ENCODE measurements around the gene LIF.
A peak's percentile ranks its signal among the peaks of the same experiment; 100 is the strongest.
"Not testable (repeated sequence)": the region's sequence is repeated elsewhere in the genome, so short reads cannot be mapped to it uniquely, and the experiment has no call there.

Gene LIF

DNA sequence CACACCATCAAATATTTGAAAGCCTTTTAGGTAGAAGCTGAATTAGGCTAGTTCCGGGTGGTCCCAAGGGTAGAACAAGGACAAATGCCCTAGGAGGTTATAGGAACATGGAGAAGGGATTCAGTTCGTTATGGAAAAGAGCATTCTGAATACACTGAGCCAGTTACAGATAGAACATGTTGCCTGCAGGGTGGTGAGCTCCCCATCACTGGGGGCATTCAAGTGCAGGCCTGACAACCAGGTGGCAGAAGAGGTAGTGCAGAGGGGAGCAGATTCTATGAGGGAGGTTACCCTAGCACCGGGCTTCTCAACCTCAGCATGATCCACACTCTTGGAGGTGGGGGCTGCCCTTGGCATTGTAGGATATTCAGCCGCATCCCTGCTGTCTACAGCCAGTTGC lies 24.2 kb downstream of the LIF start:
- DNase-seq = no peak

DNA sequence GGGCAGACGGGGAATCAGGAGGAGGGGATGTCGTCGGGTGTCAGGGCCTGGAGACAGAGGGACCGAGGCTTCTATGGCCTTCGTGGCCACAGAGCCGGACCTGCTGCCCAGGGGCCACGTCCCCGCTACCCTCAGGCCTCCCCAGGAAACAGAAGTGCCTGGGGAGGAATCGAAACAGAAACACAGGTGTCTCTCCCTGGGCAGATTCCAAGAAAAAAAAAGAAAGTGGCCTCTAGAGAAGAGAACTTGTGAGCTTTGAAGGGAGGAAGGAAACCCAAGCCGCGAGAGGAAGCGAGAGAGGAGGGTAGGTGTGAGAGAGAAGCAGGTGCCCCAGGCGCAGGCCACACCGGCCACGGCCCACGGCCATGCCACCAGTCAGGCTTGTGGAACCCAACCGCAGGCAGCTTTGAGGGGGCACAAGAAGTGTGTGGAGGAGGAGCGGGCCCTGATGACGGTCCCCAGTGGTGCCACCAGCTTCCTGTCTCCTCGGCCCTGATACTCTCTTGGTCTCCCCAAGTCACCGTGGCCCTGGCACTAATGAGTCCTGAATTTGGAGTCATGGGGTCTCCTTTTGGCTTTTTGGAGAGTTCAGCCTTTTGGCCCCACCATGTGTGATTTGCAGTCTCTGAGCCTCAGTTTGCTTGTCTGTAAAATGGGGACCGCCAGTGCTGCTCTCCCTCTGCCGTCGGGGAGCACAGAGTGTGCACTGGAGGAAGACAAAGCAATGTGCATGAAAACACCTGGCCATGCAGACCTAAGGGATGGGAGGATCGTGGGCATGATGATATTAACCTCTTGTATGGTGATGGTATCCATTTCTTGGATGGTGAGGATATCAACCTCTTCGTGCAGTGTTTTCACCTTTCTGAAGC lies 25.2 kb downstream of the LIF start:
- no peak for DNase-seq

DNA sequence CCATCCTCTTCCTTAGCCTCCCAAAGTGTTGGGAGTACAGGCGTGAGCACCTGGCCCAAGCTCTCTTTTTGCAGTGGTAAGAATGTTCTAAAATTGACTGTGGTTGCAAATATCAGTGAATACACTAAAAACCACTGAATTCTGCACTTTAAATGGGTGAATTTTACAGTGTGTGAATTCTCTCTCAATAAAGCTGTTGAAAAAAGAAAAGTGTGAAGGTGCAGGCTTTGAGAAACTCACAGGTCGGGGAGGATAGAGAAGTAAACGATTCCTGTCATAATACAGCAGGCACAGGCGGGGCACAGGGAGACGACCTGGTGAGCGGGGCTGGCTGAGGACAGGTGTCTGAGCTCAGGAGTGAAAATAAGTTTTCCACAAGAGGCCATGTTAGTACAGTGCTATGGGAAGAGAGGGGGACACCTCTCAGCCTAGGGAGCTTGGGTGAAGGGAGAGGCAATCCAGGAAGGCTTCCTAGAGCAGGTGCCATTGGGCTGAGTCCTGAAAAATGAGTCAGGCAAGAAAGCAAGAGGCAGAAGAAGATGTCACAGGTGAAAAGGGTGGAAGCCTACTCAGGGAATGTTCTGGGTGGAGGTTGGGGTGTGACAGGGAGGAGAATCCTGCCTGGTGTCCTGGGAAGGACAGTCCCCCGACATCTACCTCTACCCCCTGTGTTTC lies 26.1 kb downstream of the LIF start:
- DNase-seq = no peak

DNA sequence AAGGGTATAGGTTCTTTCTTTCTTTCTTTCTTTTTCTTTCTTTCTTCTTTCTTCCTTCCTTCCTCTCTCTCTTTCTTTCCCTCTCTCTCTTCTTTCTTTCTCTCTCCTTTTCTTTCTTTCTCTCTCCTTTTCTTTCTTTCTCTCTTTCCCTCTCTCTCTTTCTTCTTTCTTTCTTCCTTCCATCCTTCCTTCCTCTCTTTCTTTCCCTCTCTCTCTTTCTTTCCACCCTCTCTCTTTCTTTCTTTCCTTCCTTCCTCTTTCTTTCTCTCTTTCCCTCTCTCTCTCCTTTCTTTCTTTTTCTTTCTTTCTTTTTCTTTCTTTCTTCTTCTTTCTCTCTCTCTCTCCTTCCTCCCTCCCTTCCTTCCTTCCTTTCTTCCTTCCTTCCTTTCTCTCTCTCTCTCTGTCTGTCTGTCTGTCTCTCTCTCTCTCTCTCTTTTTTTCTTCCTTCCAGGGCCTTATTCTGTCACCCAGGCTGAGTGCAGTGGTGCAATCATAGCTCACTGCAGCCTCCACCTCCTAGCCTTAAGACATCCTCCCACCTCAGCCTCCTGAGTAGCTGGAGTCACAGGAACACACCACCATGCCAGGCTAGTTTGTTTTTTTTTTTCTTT lies 26.8 kb downstream of the LIF start:
- DNase-seq = no peak

DNA sequence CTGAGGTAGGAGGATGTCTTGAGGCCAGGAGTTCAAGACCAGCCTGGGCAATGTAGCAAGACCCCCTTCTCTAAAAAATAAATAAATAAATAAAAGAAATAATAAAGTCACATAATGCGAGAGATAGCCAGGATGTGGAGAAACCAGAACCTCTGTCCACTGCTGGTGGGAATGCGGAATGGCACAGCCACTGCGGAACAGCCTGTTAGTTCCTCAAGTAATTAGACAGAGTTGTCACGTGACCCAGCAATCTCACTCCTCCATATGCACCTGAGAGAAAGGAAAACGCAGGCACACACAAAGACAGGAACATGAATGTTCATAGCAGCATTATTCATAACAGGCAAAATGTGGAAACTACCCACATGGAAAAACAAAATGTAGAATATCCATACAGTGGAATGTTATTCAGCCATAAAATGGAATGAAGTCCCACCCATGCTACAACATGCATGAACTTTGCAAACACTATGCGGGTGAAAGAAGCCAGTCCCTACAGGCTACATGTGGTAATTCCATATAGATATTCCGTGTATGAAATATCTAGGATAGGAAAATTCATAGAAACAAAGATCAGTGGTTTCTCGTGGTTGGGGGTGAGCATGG lies 27.4 kb downstream of the LIF start:
- DNase-seq = no peak

DNA sequence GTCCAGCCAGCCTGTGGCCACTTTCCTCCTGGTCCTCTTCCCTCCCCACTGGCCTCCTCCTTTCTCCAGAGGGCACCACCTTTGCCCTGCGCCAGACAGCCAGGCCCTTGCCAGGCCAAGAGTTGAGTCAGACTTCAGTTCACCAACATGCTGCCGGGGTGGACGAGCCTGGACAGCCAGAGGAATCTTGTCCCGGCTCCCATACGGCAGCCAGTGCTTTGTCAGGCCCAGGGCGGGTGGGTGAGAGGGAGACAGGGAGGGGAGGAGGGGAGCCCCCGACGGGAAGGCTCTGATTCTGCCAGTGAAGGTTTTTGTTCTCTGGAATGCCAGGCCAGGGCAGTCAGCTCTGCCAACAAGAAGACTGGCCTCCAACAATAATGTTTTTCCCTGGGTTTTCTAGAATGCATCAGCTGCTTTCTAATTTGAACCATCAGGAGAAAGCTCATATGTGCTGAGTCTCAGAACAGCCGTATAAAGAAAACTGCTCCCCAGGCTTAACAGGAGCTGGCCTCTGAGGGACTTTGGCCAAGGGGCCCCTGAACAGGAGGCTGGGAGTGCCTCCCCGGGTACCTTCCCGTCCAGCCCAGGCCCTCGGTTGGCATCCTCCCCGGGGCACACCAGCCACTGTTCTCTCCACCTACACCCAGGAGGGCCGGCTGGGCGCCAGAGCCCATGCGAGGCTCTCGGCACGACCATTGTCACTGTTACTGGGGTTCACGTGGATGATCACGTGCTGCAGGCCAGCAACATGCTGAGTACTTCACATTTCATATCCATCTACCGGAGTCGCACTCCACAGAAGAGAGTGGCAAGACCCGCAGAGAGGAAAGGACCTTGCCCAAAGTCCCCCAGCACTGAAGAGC lies 28.6 kb downstream of the LIF start:
- DNase-seq = no peak

DNA sequence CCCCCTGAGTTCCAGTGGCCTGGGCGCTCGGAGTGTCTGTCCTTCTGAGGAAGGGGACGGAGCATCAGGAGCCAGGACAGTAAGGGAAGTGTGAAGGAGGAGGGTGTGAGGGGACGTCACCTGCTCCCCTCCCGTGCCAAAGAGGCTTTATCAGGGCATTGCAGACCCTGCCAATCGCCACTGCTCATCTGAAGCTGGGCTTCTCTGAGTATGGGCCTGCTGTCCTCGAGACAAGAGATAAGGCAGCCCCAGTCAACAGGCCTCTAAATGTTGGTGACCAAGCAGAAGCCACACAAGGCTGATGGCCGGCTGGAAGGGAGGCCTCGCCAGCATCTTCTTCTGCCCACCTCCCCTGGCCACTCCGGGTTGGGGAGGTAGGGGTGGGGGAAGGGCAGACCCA lies 29.8 kb downstream of the LIF start:
- DNase-seq = peak; percentile 97

DNA sequence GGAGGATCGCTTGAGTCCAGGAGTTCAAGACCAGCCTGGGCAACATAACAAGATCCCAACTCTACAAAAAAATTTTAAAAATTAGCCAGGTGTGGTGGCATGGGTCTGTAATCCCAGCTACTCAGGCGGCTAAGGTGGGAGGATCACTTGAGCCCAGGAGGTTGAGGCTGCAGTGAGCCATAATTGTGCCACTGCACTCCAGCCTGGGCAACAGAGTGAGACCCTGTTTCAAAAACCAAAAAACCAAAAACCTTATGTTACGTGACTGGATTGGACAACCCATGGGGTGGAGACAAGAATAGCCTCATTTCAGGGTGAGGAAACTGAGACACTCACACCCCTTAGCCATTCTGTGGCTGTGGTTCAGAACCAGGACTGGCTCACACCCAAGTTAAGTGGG lies 30.3 kb downstream of the LIF start:
- not testable (repeated sequence) for DNase-seq

DNA sequence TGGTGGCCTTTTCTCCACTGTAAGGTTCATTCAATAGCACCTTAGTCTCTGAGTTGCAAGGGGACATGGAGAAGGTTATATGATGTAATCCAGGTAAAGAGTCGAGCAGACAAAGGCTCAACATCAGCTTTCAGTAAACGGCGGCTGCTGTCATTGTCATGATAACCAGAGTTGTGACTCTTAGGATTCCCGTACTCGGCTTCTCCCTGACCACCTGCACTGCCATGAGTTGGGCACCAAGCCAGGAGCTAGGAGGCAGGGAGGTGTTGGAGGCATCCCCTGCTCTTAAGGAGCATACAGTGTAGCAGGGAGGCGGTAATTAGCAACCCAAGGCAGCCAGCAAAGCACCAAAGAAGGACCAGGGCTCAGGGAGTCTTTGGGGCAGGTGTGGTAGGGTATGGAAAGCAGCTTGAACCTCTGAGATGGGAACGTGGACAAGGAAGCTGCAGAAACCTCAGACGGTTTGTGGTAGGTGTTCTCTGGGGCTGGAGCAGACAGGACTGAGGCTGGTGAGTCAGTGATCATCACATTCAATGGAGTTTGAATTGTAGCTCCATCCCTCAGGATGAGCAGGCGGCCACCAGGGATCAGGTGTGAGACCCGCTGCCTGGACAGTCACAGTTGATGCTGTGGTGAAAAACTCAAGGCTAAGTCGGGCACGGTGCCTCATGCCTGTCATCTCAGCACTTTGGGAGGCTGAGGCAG lies 31.7 kb downstream of the LIF start:
- DNase-seq = no peak

DNA sequence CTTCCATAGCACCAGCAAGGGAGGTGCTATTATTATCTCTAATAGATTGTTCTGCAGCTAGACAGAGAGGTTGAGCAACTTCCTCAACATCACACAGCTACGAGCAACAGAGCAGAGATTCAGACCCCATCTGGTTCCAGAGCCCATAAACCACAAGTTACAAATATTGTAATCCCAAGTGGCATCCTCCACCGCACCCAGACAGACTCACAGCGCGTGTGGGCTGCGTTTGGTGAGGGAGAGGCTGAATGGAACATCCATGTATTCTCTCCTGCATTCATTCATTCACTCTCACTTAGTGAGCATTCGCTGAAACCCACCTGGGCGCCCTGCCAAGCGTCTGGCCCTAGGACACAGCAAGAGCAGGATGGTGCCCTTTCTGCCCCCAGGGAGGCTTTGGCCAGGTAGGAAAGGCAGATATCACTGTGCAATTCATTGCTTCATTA lies 33.5 kb downstream of the LIF start:
- DNase-seq = no peak

DNA sequence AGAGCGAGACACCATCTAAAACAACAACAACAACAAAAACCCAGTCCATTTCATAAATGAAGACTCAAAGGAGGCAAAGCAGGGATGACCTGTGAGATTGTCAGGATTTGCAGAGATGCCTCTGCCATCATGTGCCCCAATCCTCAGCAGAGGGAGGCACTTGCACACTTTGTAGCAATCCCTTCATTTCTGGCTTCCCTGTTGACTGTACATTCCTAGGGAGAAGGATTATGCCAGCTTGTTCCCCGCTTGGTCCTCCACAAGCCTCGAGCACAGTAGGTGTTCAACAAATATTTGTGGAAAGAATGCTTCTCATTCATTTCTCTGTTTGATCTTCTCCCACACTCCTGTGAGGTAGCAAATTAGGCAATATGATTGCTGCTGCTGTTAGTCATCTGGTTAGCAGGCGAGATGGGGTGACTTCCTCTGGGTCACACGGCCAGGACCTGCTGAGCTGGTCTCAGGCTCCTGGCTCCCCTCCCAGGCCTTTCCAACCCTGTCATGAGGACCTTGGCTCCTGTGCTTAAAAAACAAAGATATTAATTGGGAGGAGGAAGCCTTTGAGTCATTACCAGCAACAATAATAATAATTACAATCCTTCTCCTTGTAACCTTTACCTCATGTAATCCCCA lies 34.1 kb downstream of the LIF start:
- DNase-seq = peak; percentile 65

DNA sequence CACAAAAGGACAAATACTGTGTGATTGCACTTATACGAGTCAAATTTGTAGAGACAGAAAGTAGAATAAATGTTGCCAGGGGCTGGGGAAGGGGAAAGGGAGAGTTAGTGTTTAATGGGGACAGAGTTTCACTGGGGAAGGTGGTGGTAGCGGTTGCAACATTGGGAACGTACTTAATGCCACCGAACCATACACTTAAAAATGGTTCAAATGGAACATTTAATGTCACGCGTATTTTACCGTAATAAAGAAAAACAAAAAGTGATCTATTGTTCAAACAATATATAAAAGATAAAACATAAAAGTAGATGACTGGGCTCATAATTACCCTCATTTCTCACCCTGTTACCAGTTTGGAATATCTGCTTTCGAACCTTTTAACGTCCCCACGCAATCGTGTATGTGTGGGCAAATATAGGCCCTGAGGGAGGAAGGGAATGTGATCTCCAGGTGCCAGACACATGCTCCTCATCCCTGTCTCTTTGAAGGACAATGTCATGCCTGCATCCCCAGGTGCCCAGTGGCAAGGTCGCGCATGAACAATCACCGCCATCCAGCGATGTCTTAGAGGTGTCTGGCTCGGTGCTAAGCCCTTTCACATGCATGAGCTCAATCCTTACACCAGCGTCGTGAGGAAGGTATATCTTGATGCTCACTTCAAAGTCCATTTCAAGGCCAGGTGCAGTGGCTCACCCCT lies 35.3 kb downstream of the LIF start:
- no peak for DNase-seq

DNA sequence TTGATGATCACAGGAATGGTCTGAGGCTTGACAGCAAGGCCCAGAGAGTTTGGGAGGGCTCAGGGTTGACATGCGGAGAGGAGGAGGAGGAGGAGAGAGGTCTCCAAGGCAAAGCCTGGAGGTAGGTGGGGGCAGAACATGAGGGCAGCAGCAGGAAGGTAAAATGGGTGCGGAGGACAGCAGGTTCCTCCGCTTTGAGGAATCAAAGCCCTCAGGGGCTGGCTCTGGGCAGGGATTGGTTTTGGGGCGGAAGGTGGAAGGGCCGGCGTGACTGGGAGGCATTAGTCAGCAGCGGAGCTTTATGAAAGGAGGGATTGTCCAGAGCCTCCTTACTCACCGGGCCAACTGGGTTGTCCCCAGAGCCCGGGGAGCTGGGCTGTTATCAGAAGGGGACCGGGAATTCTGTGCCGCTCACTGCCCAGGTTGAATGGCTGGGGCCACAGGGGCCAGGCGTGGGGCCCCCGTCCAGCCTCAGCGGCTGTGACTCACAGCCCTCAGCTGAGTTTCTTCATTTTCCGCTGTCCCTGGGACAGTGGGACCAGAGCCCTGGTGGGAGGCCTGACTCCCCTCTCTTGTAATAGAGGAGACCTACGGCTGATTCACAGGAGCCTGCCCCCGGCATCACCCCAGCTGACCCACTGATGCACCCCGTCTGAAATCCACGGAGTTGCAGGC lies 36.2 kb downstream of the LIF start:
- no peak for DNase-seq

DNA sequence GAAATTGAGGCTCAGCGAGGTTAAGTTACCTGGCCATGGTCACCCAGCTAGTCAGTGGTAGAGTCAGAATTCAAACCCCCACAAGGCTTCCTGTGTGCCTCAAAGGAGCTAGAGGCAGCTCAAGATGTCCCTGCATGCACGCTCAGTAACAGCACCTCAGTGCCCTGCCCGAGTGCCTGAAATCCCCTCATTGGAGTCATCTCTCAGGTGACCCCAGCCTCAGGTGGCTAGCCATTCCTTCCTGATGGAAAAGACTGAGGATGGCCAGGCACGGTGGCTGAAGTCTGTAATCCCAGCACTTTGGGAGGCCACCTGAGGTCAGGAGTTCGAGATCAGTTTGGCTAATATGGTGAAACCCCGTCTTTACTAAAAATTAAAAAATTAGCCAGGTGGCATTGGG lies 36.9 kb downstream of the LIF start:
- no peak for DNase-seq

DNA sequence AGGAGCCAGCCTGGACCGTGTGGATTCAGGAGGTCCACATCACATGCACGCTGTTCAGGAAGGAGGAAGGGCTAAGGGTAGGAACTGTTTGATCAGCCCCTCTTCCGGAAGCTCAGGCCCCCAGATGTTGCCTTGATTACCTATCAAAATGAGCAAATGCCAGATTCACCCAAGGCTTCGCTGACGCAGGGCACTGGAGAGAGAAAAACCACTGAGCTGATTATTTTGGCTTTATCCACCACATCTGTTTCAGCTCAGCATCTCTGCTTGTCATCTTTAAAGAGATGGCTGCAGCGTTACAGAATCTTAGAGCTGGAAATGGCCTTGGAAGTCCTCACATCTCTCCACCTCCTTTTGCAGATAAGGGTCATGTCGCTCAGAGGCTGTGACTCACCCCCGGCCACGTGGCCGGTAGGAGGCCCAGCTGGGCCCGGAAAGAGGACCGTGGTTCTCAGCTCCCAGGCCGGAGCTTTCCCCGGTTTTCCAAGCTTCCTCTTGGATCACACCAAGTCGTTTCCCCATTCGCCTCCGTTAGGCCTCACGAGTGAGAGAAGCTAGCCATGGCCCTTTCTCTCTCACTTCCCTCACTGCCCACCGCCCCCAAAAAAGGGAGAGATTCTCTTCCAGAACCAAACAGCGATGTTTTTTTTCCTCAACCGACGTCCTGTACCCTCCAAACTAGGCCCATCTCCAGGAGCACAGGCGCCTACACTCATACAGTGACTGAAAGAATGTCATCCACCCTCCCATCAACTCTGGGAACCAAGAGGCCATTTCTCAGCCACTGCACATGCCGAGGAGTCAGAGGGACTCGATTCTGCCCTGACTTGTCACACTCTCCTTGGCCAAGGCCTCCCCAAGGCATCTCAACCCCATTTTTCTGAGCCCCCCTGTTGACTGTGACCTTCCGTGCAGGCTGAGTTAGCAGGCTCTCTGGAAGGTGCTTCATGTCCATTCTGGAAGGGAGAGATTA lies 37.6 kb downstream of the LIF start:
- peak; percentile 90 for DNase-seq

DNA sequence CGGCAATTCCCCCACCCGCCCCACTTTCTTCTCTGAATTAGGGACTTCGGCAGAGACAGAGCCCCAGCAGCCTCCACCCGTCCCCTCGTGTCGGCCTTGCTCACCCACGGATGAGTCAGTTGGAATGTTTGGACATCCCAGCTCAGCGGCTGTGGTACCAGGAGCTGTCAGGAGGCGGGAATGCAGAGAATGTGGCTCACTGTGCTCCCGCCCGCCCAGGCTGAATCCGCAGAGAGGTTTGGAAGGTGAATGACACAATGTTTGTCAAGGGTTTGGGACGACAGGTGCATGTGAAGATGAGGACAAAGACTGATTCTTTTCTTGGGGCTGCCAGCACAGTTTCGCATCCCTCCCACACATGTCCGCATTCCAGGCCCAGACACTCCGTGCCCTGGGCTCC lies 39.6 kb downstream of the LIF start:
- DNase-seq = no peak

DNA sequence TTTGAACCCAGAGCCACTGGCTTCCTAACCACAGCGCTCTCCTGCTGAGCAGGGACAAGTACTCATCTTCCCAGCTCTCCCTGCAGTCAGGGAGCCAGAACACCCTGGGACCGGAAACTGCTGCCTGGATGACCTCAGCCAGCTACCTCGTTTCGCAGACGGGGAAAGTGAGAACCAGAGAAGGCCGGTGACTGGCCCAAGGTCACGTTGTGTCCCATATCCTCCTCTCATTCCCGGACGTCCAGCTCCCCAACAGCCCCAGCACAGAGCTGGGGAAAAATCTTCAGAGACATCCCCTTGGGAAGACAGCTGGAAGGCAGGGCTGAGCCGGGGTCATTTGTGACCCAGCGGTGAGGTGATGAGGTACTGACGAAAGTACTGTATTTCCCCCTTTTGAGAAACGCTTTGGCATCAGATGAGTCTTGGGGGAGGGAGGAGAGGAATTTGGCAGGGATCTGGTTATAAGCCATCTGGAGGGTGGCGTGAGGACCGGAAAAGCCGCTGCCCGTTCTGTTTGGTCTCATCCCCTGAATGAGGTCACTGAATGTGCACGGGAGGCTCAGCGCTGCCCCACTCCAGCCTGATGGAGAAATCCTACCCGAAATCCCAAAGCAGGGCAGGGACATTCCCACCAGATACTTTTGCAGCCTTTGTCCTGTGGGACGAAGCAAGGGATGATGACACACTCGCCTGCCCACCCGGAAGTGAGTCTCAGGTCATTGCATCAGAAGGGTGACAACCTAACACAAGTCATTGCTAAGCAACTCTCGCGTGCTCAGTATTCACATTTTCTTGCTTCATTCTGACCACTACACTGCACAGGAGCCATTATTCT lies 41.1 kb downstream of the LIF start:
- DNase-seq = no peak

DNA sequence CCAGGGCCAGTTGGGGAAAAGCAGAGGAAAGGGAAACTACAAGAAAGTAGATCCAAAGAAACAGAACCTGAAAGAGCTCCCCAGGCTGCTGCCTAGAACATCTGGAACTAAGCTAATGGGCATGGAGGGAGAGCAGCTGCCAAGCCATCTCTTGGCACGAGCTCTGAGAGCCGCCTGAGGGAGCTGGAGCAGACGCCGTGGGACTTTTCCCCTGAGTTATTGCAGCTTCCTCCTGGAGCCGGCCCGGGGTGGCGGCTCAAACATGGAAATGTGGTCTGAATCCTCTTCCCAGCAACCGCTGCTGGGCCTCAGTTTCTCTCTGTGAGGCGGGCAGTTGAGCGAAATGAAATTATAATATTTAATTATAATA lies 41.8 kb downstream of the LIF start:
- no peak for DNase-seq

Measured in OCI-M1 (cell line).